Measurements from ENCODE around the gene OSBP2. TPM values are rescaled to one million over a fixed set of nuclear protein-coding genes. Genes with fewer than 3 reads are reported as not detected.

The OSBP2 gene
- total RNA-seq, 1 experiment from 2014 or later: 10.2 TPM

- Histone ChIP-seq H3K4me1 (ENCODE audit: insufficient read depth, low read length) (no peaks in the 10 kb centered on the region), H3K27ac (ENCODE audit: low read length) (no peak overlapping the region), H4K20me1 (ENCODE audit: low read length) (no peaks in the 10 kb centered on the region), H3F3A (ENCODE audit: low read length, unreplicated experiment) (no peaks in the 10 kb centered on the region), H3K9me2 (replicated peaks; ENCODE audit: low read length) (no peaks in the 10 kb centered on the region), H3K9ac (ENCODE audit: low read length) (no peak overlapping the region), H2AFZ (ENCODE audit: low read length) (no peak overlapping the region), H3K79me2 (ENCODE audit: low read length) (no peaks in the 10 kb centered on the region), H3K36me3 (ENCODE audit: low read depth, low read length) (no peaks in the 10 kb centered on the region), H3K4me2 (ENCODE audit: low read length) (no peak overlapping the region), H3K27me3 (ENCODE audit: low read length) (no peaks in the 10 kb centered on the region), H3K9me3 (ENCODE audit: low read length) (no peaks in the 10 kb centered on the region), H3K4me3 (ENCODE audit: low read length) (no peak overlapping the region)
- DNase-seq: no peak
- TF ChIP-seq EZH2 (IDR thresholded peaks at IDR 0.05; ENCODE audit: low read length, unreplicated experiment): no peak
- TF ChIP-seq CTCF (conservative IDR thresholded peaks at IDR 0.05; ENCODE audit: low read depth, low read length): no peak
- TF ChIP-seq EZH2phosphoT487 (IDR thresholded peaks at IDR 0.05; ENCODE audit: borderline replicate concordance, low read length): no peak
- CTCF ChIA-PET: interaction anchor here (0.6 to 1.2 kb wide), 2 partner anchors 157 to 187 kb away, joined by 5 to 11 read pairs; no protein-coding TSS in a partner anchor
- intact Hi-C loops (cut with micrococcal nuclease): no loop called here
- no peak for ATAC-seq
- POLR2A ChIA-PET (ENCODE audit: unreplicated experiment): interaction anchor here (0.6 kb wide), 1 partner anchor 181 kb away, joined by 3 read pairs; no protein-coding TSS in a partner anchor
- BruUV-seq (replicated peaks): no TSS peak
These were observed 226.4 kb downstream of the OSBP2 start for GRCh38 chr22:30921108-30921507.

DNA sequence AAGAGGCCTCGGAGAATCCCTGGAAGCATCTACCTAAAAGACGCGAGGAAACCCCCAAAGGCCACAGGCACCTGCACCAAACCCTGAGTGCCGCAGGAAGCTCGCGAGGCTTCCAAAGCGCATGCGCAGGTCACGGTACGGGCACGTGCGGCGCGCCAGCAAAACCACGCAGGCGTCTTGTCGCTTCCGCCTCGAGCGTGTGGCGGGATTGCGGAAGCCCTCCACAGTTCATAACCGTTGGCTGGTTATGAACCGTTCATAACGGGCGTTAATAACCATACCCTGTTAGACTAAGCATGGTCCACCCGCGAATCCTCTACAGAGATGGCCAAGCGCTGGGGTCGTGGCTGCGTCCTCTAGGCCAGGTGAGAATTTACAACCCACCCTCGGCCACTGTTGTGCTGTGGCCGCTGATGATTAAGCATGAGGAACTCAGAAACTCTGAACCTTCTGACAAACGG lies 227.5 kb downstream of the OSBP2 start:
- CTCF ChIA-PET: no interaction called here
- intact Hi-C loops (cut with micrococcal nuclease): no loop called here

More for the DNA sequence above, 227.5 kb downstream of the OSBP2 start:
- no peak for DNase-seq
- H3K4me2 ChIP-seq (ENCODE audit: low read length): no peak overlapping the region
- no peak overlapping the region for H2AFZ ChIP-seq (ENCODE audit: low read length)
- no peak overlapping the region for H3K4me3 ChIP-seq (ENCODE audit: low read length)
- H3K9me2 ChIP-seq (replicated peaks; ENCODE audit: low read length): no peaks in the 10 kb centered on the region
- H3K79me2 ChIP-seq (ENCODE audit: low read length): no peaks in the 10 kb centered on the region
- no peaks in the 10 kb centered on the region for H4K20me1 ChIP-seq (ENCODE audit: low read length)
- no TSS peak for BruUV-seq (replicated peaks)
- no peaks in the 10 kb centered on the region for H3F3A ChIP-seq (ENCODE audit: low read length, unreplicated experiment)
- no peak for ATAC-seq
- no peaks in the 10 kb centered on the region for H3K4me1 ChIP-seq (ENCODE audit: insufficient read depth, low read length)
- POLR2A ChIA-PET (ENCODE audit: unreplicated experiment): no interaction called here
- H3K27me3 ChIP-seq (ENCODE audit: low read length): no peaks in the 10 kb centered on the region
- H3K27ac ChIP-seq (ENCODE audit: low read length): no peak overlapping the region
- no peaks in the 10 kb centered on the region for H3K9me3 ChIP-seq (ENCODE audit: low read length)
- H3K36me3 ChIP-seq (ENCODE audit: low read depth, low read length): no peaks in the 10 kb centered on the region
- TF ChIP-seq EZH2 (IDR thresholded peaks at IDR 0.05; ENCODE audit: low read length, unreplicated experiment) (no peak), CTCF (conservative IDR thresholded peaks at IDR 0.05; ENCODE audit: low read depth, low read length) (no peak), EZH2phosphoT487 (IDR thresholded peaks at IDR 0.05; ENCODE audit: borderline replicate concordance, low read length) (no peak)
- H3K9ac ChIP-seq (ENCODE audit: low read length): no peak overlapping the region

All from PC-3 (cell line).